Gastroesophageal sphincter (tissue), 4 donors: Measurements from ENCODE around the gene HNRNPM. TPM values are rescaled to one million over a fixed set of nuclear protein-coding genes. Genes with fewer than 3 reads are reported as not detected.
A peak's percentile ranks its signal among the peaks of the same experiment; 100 is the strongest.

Experiments used
- ATAC-seq: fragments of 150-250 bp; one replicate; pipeline ENCODE4 v1.9.1; 2016; ENCODE audit warnings: mild to moderate bottlenecking, moderate library complexity
- H3K27ac ChIP-seq, 4 donors: fragments of 200-600 bp; sonication (generic) in 3 of 4; 1 replicate in 3 of 4; 2 replicates in 1 of 4; pipeline ENCODE4 v1.5.1; 2016 to 2019
- H3K27me3 ChIP-seq: fragments of 200-600 bp; sonication (generic); one replicate; pipeline ENCODE4 v1.5.1; 2019
- H3K36me3 ChIP-seq, 2 donors: fragments of 200-600 bp; sonication (generic); one replicate each; pipeline ENCODE4 v1.5.1; 2019; ENCODE audit warnings: control low read depth in 1 of 2
- H3K4me1 ChIP-seq, 3 donors: fragments of 200-600 bp; sonication (generic); 1 replicate in 2 of 3; 2 replicates in 1 of 3; pipeline ENCODE4 v1.5.1; 2016 to 2019; ENCODE audit warnings: control low read depth in 2 of 3
- H3K4me3 ChIP-seq, 2 donors: fragments of 200-600 bp; sonication (generic); one replicate each; pipeline ENCODE4 v1.5.1; 2019; ENCODE audit warnings: mild to moderate bottlenecking in 1 of 2, moderate library complexity in 1 of 2
- H3K9me3 ChIP-seq, 3 donors: fragments of 200-600 bp; sonication (generic); one replicate each; pipeline ENCODE4 v1.5.1; 2017 to 2019; ENCODE audit warnings: control low read depth in 2 of 3
- EP300 ChIP-seq: sonication (generic); formaldehyde crosslinking; IDR thresholded peaks from one replicate; pipeline ENCODE4 v1.6.1; 2017; ENCODE audit warnings: antibody characterized with exemption, mild to moderate bottlenecking
- POLR2A ChIP-seq, 2 donors: fragments of 450-650 bp; IDR thresholded peaks; one replicate each; pipeline ENCODE4 v1.6.1; 2017; ENCODE audit warnings: antibody characterized with exemption in 2 of 2, mild to moderate bottlenecking in 2 of 2, moderate library complexity in 1 of 2
- POLR2AphosphoS5 ChIP-seq: sonication (generic); formaldehyde crosslinking; IDR thresholded peaks from one replicate; pipeline ENCODE4 v1.6.1; 2017; ENCODE audit warnings: antibody characterized with exemption
- WGBS, 2 donors: methylation state at CpG; one replicate each; pipeline ENCODE4 v1.1.5; 2018; ENCODE audit warnings: low coverage in 1 of 2; 5-methylcytosine and 5-hydroxymethylcytosine counted together
- total RNA-seq, 4 donors: library from RNA; depleted of rRNA; stranded (reverse); fragments of >200 nt; gene quantifications; one replicate each; pipeline ENCODE4 v1.1.0, GENCODE V29; 2016
- TF ChIP-seq, protein P1 (sequence below), 4 experiments: fragments of 200-600 bp in 2 of 4; fragments of 450-650 bp in 2 of 4; sonication (generic) in 1 of 4; IDR thresholded peaks; one replicate each; pipeline ENCODE4 v1.5.1; 2017 to 2019; ENCODE audit warnings: antibody characterized with exemption in 4 of 4, mild to moderate bottlenecking in 2 of 4, moderate library complexity in 2 of 4

The HNRNPM gene
- total RNA-seq, 4 donors from 2014 or later, result 75.1 to 120 (median 101) TPM

DNA sequence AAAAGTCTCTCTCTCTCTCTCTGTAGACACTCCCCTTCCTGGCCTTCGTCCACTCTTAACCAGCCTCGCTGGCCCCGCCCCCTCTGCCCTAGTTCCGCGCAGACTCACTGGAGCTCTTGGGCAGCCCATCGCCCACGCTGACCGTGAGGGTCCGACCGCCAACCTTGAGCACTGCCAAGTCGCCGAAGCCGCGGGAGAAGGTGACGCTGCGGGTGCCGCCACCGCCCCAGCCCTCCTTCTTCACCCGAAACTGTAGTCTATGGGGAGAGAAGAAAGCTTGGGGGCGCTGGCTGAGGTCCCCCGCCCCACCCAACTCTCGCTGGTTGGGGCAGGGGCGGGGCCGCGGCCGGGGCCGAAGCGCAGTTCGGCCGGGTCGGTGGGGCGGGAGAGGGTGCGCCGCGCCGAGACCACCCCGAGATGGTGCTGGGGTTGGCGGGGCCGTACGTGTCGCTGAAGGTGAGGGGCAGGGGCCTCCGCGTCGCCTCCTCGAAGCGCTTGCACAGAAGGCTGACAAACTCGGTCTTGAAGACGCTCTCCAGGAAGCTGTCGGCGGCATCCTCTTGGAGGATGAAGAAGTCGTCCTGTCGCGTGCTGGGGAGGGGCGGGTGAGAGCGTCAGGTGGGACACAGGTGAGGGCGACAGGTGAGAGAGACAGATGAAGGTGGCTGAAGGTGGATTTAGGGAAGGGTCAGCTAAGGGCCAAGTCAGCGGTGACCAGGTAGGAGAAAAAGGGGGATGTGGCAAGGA, 81.7 kb downstream of the HNRNPM start:
- Histone ChIP-seq H3K9me3 (no peaks in the 10 kb centered on the region), H3K27ac (peak overlapping the region; percentile 62 to 94 (median 90)), H3K4me3 (peak overlapping the region; percentile 53 to 65), H3K4me1 (peaks cover 0 to 20% (median 4%) of the 10 kb centered on the region in 3 donors), H3K27me3 (no peaks in the 10 kb centered on the region), H3K36me3 (no peaks in the 10 kb centered on the region)
- TF ChIP-seq POLR2A (IDR thresholded peaks at IDR 0.05) (peak; percentile 34 to 46), POLR2AphosphoS5 (no peak), EP300 (no peak)
- TF ChIP-seq, protein P1, sequence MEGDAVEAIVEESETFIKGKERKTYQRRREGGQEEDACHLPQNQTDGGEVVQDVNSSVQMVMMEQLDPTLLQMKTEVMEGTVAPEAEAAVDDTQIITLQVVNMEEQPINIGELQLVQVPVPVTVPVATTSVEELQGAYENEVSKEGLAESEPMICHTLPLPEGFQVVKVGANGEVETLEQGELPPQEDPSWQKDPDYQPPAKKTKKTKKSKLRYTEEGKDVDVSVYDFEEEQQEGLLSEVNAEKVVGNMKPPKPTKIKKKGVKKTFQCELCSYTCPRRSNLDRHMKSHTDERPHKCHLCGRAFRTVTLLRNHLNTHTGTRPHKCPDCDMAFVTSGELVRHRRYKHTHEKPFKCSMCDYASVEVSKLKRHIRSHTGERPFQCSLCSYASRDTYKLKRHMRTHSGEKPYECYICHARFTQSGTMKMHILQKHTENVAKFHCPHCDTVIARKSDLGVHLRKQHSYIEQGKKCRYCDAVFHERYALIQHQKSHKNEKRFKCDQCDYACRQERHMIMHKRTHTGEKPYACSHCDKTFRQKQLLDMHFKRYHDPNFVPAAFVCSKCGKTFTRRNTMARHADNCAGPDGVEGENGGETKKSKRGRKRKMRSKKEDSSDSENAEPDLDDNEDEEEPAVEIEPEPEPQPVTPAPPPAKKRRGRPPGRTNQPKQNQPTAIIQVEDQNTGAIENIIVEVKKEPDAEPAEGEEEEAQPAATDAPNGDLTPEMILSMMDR (IDR thresholded peaks at IDR 0.05), result no peak
- ATAC-seq, result peak; percentile 81
- 20 to 35% methylated on average over 2 to 5 of the region's 57 CpGs for WGBS, 2 donors

- no peak for ATAC-seq
- peaks cover 0 to 20% (median 4%) of the 10 kb centered on the region in 3 donors for H3K4me1 ChIP-seq
- H3K36me3 ChIP-seq, result no peaks in the 10 kb centered on the region
- H3K27me3 ChIP-seq, result no peaks in the 10 kb centered on the region
- no peak overlapping the region for H3K4me3 ChIP-seq
- 41% methylated on average over 4 of the region's 4 CpGs; no CpG with 5 or more reads in 1 of the 2 donors for WGBS, 2 donors
- no peaks in the 10 kb centered on the region for H3K9me3 ChIP-seq
- TF ChIP-seq EP300 (no peak), POLR2AphosphoS5 (no peak), POLR2A (IDR thresholded peaks at IDR 0.05) (no peak)
- TF ChIP-seq, protein P1 (IDR thresholded peaks at IDR 0.05), result no peak
- no peak overlapping the region for H3K27ac ChIP-seq
Measured at GRCh38 chr19:8528500-8528899, 83.7 kb downstream of the HNRNPM start.

GRCh38 chr19:8529369-8530006, 84.7 kb downstream of the HNRNPM start:
- H3K4me1 ChIP-seq, result peaks cover 0 to 20% (median 4%) of the 10 kb centered on the region in 3 donors
- no peak for TF ChIP-seq POLR2AphosphoS5
- TF ChIP-seq EP300, result no peak
- TF ChIP-seq POLR2A (IDR thresholded peaks at IDR 0.05), result no peak
- TF ChIP-seq, protein P1 (IDR thresholded peaks at IDR 0.05), result no peak
- H3K36me3 ChIP-seq, result no peaks in the 10 kb centered on the region
- H3K27me3 ChIP-seq, result no peaks in the 10 kb centered on the region
- H3K9me3 ChIP-seq, result no peaks in the 10 kb centered on the region
- no peak for ATAC-seq
- H3K4me3 ChIP-seq, result no peak overlapping the region
- H3K27ac ChIP-seq, result no peak overlapping the region
- WGBS, 2 donors, result 98 to 100% methylated on average over 1 to 4 of the region's 4 CpGs

DNA sequence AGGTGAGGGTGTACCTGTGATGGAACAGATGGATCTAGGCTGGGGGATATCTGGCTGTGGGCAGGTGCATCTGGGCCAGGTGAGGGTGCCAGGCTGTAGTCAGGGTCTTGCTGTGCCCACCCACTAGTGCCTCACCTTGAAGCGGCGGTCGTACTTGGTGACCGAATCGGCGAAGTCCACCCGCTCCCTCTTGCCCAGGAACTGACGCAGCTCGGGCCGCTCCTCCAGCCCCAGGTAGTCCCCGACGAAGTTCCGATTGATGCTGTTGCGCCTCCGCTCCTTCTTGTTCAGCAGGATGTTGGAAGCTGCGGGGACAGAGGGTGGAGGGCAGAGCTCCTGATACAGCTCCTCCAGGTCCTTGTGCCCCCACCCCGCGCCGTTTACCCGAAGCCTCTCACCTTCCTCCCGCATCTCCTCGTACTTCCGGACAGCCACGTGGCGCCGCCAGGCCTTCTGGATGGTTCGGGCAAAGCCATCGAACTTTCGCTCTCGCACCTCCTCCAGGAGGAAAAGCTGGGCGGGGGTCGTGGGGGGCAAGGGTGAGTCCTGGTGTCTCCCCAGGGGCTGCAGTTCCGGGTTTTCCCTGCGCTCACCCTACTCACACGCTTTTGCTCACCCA, 85.4 kb downstream of the HNRNPM start:
- no peak for TF ChIP-seq POLR2A (IDR thresholded peaks at IDR 0.05)
- no peak for TF ChIP-seq POLR2AphosphoS5
- no peak for TF ChIP-seq EP300
- TF ChIP-seq, protein P1 (IDR thresholded peaks at IDR 0.05), result no peak
- 85 to 86% methylated on average over 9 to 21 of the region's 35 CpGs for WGBS, 2 donors
- no peaks in the 10 kb centered on the region for H3K36me3 ChIP-seq
- H3K27me3 ChIP-seq, result no peaks in the 10 kb centered on the region
- no peak overlapping the region for H3K27ac ChIP-seq
- no peaks in the 10 kb centered on the region for H3K9me3 ChIP-seq
- H3K4me1 ChIP-seq, result peaks cover 0 to 14% (median 4%) of the 10 kb centered on the region in 3 donors
- no peak for ATAC-seq
- H3K4me3 ChIP-seq, result no peak overlapping the region
